ENCODE data around the gene ACTN4.

ACTN4 gene

GRCh38 chr19:38639679-38640078 is 7.8 kb upstream of the ACTN4 start:
- Histone ChIP-seq H2AFZ (ENCODE audit: low read length) (no peak overlapping the region), H3K9ac (ENCODE audit: low read depth, low read length, poor library complexity, severe bottlenecking) (no peak overlapping the region)

GRCh38 chr19:38640368-38640767 is 7.1 kb upstream of the ACTN4 start:
- Histone ChIP-seq H3K9me3 (ENCODE audit: insufficient read depth, low read depth, low read length) (no peaks in the 10 kb centered on the region), H3K36me3 (ENCODE audit: insufficient read depth, low read length) (peaks cover 2% of the 10 kb centered on the region; the same call in 1 of the 2 replicates), H3K9ac (ENCODE audit: low read depth, low read length, poor library complexity, severe bottlenecking) (no peak overlapping the region), H3K9me2 (replicated peaks; ENCODE audit: low read depth, low read length) (no peaks in the 10 kb centered on the region), H3K4me2 (ENCODE audit: low read depth, low read length, poor library complexity, severe bottlenecking) (peak overlapping the region; percentile 24), H3K27me3 (ENCODE audit: insufficient read depth, low read length, poor library complexity, severe bottlenecking) (no peaks in the 10 kb centered on the region), H2AFZ (ENCODE audit: low read length) (no peak overlapping the region), H4K20me1 (ENCODE audit: insufficient read depth, low read length, poor library complexity, severe bottlenecking) (no peaks in the 10 kb centered on the region), H3F3A (ENCODE audit: low read depth) (no peaks in the 10 kb centered on the region), H3K4me3 (ENCODE audit: low read length, poor library complexity, severe bottlenecking) (no peak overlapping the region), H3K4me1 (ENCODE audit: insufficient read depth, low read length, poor library complexity, severe bottlenecking) (peaks cover 13% of the 10 kb centered on the region), H3K79me2 (ENCODE audit: insufficient read depth, low read length) (no peaks in the 10 kb centered on the region)
- no peak for TF ChIP-seq EZH2phosphoT487 (IDR thresholded peaks at IDR 0.05; ENCODE audit: borderline replicate concordance)
- TF ChIP-seq, protein P1, sequence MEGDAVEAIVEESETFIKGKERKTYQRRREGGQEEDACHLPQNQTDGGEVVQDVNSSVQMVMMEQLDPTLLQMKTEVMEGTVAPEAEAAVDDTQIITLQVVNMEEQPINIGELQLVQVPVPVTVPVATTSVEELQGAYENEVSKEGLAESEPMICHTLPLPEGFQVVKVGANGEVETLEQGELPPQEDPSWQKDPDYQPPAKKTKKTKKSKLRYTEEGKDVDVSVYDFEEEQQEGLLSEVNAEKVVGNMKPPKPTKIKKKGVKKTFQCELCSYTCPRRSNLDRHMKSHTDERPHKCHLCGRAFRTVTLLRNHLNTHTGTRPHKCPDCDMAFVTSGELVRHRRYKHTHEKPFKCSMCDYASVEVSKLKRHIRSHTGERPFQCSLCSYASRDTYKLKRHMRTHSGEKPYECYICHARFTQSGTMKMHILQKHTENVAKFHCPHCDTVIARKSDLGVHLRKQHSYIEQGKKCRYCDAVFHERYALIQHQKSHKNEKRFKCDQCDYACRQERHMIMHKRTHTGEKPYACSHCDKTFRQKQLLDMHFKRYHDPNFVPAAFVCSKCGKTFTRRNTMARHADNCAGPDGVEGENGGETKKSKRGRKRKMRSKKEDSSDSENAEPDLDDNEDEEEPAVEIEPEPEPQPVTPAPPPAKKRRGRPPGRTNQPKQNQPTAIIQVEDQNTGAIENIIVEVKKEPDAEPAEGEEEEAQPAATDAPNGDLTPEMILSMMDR (conservative IDR thresholded peaks at IDR 0.05; ENCODE audit: low read length), result no peak

More at GRCh38 chr19:38639679-38640078, 7.8 kb upstream of the ACTN4 start:
- Histone ChIP-seq H3K4me1 (ENCODE audit: insufficient read depth, low read length, poor library complexity, severe bottlenecking) (peaks cover 13% of the 10 kb centered on the region), H3K9me2 (replicated peaks; ENCODE audit: low read depth, low read length) (no peaks in the 10 kb centered on the region), H3K4me2 (ENCODE audit: low read depth, low read length, poor library complexity, severe bottlenecking) (no peak overlapping the region), H4K20me1 (ENCODE audit: insufficient read depth, low read length, poor library complexity, severe bottlenecking) (no peaks in the 10 kb centered on the region), H3K36me3 (ENCODE audit: insufficient read depth, low read length) (peaks cover 3% of the 10 kb centered on the region; the same call in 1 of the 2 replicates), H3K27me3 (ENCODE audit: insufficient read depth, low read length, poor library complexity, severe bottlenecking) (no peaks in the 10 kb centered on the region), H3F3A (ENCODE audit: low read depth) (no peaks in the 10 kb centered on the region), H3K4me3 (ENCODE audit: low read length, poor library complexity, severe bottlenecking) (no peak overlapping the region), H3K9me3 (ENCODE audit: insufficient read depth, low read depth, low read length) (no peaks in the 10 kb centered on the region), H3K79me2 (ENCODE audit: insufficient read depth, low read length) (no peaks in the 10 kb centered on the region)
- TF ChIP-seq, protein P1 (conservative IDR thresholded peaks at IDR 0.05; ENCODE audit: low read length), result no peak
- no peak for TF ChIP-seq EZH2phosphoT487 (IDR thresholded peaks at IDR 0.05; ENCODE audit: borderline replicate concordance)

DNA sequence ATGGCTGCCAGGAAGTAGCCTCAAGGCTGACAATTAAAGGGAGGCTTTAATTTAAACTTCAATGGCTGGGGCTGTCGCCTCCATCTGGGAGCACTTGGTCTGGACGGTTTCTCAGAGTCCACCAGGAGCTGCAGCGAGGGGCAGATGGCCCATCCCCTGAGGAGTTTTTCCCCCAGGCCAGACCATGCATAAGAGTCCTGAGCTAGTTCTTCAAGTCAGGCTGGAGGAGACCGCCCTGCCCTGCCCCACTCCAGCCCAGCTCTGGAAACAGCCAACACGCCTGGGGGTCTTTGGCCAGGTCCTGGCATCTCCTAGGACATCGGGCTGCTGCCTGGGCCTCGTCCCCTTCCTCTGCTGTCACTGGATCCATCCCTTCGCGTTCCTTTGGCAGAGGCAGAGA is 5.3 kb upstream of the ACTN4 start:
- Histone ChIP-seq H3F3A (ENCODE audit: low read depth) (no peaks in the 10 kb centered on the region), H3K9me3 (ENCODE audit: insufficient read depth, low read depth, low read length) (no peaks in the 10 kb centered on the region), H2AFZ (ENCODE audit: low read length) (no peak overlapping the region), H3K36me3 (ENCODE audit: insufficient read depth, low read length) (no peaks in the 10 kb centered on the region), H3K4me3 (ENCODE audit: low read length, poor library complexity, severe bottlenecking) (no peak overlapping the region), H3K27me3 (ENCODE audit: insufficient read depth, low read length, poor library complexity, severe bottlenecking) (no peaks in the 10 kb centered on the region), H3K9ac (ENCODE audit: low read depth, low read length, poor library complexity, severe bottlenecking) (no peak overlapping the region), H3K4me1 (ENCODE audit: insufficient read depth, low read length, poor library complexity, severe bottlenecking) (peaks cover 9% of the 10 kb centered on the region), H3K9me2 (replicated peaks; ENCODE audit: low read depth, low read length) (no peaks in the 10 kb centered on the region), H3K4me2 (ENCODE audit: low read depth, low read length, poor library complexity, severe bottlenecking) (no peak overlapping the region), H3K79me2 (ENCODE audit: insufficient read depth, low read length) (no peaks in the 10 kb centered on the region), H4K20me1 (ENCODE audit: insufficient read depth, low read length, poor library complexity, severe bottlenecking) (no peaks in the 10 kb centered on the region)
- no peak for TF ChIP-seq EZH2phosphoT487 (IDR thresholded peaks at IDR 0.05; ENCODE audit: borderline replicate concordance)
- TF ChIP-seq, protein P1 (conservative IDR thresholded peaks at IDR 0.05; ENCODE audit: low read length), result no peak
